GM23338 (cell line): ENCODE measurements around the gene HIVEP3. TPM values are rescaled to one million over a fixed set of nuclear protein-coding genes. Genes with fewer than 3 reads are reported as not detected.

Experiments used
- ATAC-seq: fragments of 200-7000 bp; cut with Tn5 transposase; 3 replicates; pipeline ENCODE4 v1.9.1; 2020
- DNase-seq: peaks from one replicate; pipeline ENCODE4 v3.0.0-alpha.2; 2015; ENCODE audit warnings: low spot score
- H2AFZ ChIP-seq: fragments of 200-600 bp; sonication (generic); 2 replicates; pipeline ENCODE4 v1.8.0; 2016; ENCODE audit warnings: antibody characterized with exemption, mild to moderate bottlenecking, moderate library complexity
- H3F3A ChIP-seq: fragments of 200-600 bp; sonication (generic); replicated peaks from 2 replicates; pipeline ENCODE4 v1.8.0; 2017; ENCODE audit warnings: antibody characterized with exemption, mixed run types, low read depth
- H3K27ac ChIP-seq: fragments of 200-600 bp; sonication (generic); 2 replicates; pipeline ENCODE4 v1.6.1; 2016; ENCODE audit warnings: low read depth
- H3K27me3 ChIP-seq: fragments of 200-600 bp; sonication (generic); 2 replicates; pipeline ENCODE4 v1.8.0; 2016; ENCODE audit warnings: mild to moderate bottlenecking, mixed run types, moderate library complexity; ENCODE audit not compliant: insufficient read depth
- H3K36me3 ChIP-seq: fragments of 200-600 bp; sonication (generic); 2 replicates; pipeline ENCODE4 v1.8.0; 2016; ENCODE audit warnings: mild to moderate bottlenecking; ENCODE audit not compliant: insufficient read depth
- H3K4me1 ChIP-seq: fragments of 200-600 bp; sonication (generic); 2 replicates; pipeline ENCODE4 v1.8.0; 2016; ENCODE audit warnings: mild to moderate bottlenecking, moderate library complexity; ENCODE audit not compliant: insufficient read depth
- H3K4me2 ChIP-seq: fragments of 200-600 bp; sonication (generic); 2 replicates; pipeline ENCODE4 v1.7.1; 2017; ENCODE audit warnings: mixed run types
- H3K4me3 ChIP-seq: fragments of 200-600 bp; sonication (generic); 2 replicates; pipeline ENCODE4 v1.6.1; 2016; ENCODE audit warnings: mixed run types
- H3K79me2 ChIP-seq: fragments of 200-600 bp; sonication (generic); replicated peaks from 2 replicates; pipeline ENCODE4 v1.8.0; 2017; ENCODE audit warnings: mild to moderate bottlenecking; ENCODE audit not compliant: insufficient read depth
- H3K9me2 ChIP-seq: fragments of 200-600 bp; sonication (generic); 2 replicates; pipeline ENCODE4 v1.8.0; 2017; ENCODE audit not compliant: insufficient read depth
- H4K20me1 ChIP-seq: fragments of 200-600 bp; sonication (generic); replicated peaks from 2 replicates; pipeline ENCODE4 v1.8.0; 2017; ENCODE audit warnings: mild to moderate bottlenecking; ENCODE audit not compliant: insufficient read depth
- H3K27ac Mint-ChIP-seq: 2 replicates; pipeline ENCODE4 v1.8.0; 2020; ENCODE audit warnings: inconsistent platforms, mild to moderate bottlenecking, moderate library complexity, mixed read lengths
- H3K27me3 Mint-ChIP-seq: 3 replicates; pipeline ENCODE4 v1.8.0; 2022; ENCODE audit warnings: low read depth, mild to moderate bottlenecking, moderate library complexity, mixed read lengths, inconsistent platforms; ENCODE audit not compliant: insufficient read depth, poor library complexity
- H3K36me3 Mint-ChIP-seq: 3 replicates; pipeline ENCODE4 v1.8.0; 2021; ENCODE audit warnings: low read depth, mild to moderate bottlenecking, inconsistent platforms, moderate library complexity, mixed read lengths
- H3K4me1 Mint-ChIP-seq: 3 replicates; pipeline ENCODE4 v1.8.0; 2020; ENCODE audit warnings: mild to moderate bottlenecking, inconsistent platforms, mixed read lengths
- H3K4me3 Mint-ChIP-seq: 3 replicates; pipeline ENCODE4 v1.8.0; 2021; ENCODE audit warnings: moderate library complexity, mild to moderate bottlenecking, inconsistent platforms, mixed read lengths
- H3K9me3 Mint-ChIP-seq: 3 replicates; pipeline ENCODE4 v1.8.0; 2020; ENCODE audit warnings: moderate library complexity, mild to moderate bottlenecking, inconsistent platforms, mixed read lengths
- CREB1 ChIP-seq: fragments of 250-450 bp; sonication (Bioruptor Pico); IDR thresholded peaks from 2 replicates; pipeline ENCODE4 v1.5.0; 2020; ENCODE audit warnings: low read depth, mild to moderate bottlenecking, moderate library complexity
- CTCF ChIP-seq, 2 experiments: fragments of 200-600 bp in 1 of 2; sonication (generic) in 1 of 2; conservative IDR thresholded peaks; 2 replicates each; pipeline versions ENCODE4 v1.5.1 to v1.6.1; 2016 to 2017; ENCODE audit warnings: antibody characterized with exemption in 2 of 2, low read depth in 2 of 2, mild to moderate bottlenecking in 2 of 2, moderate library complexity in 1 of 2
- ETS1 ChIP-seq: IDR thresholded peaks from 2 replicates; pipeline ENCODE4 v1.6.1; 2016; ENCODE audit warnings: antibody characterized with exemption
- EZH2 ChIP-seq: fragments of 200-600 bp; sonication (generic); IDR thresholded peaks from one replicate; pipeline ENCODE4 v1.8.0; 2017; ENCODE audit warnings: antibody characterized with exemption, mild to moderate bottlenecking, low read depth; ENCODE audit not compliant: unreplicated experiment
- NANOG ChIP-seq: IDR thresholded peaks from 2 replicates; pipeline ENCODE4 v1.6.1; 2016; ENCODE audit warnings: antibody characterized with exemption, borderline replicate concordance
- POLR2AphosphoS5 ChIP-seq: IDR thresholded peaks from 2 replicates; pipeline ENCODE4 v1.6.1; 2016; ENCODE audit warnings: antibody characterized with exemption, low read depth
- REST ChIP-seq: IDR thresholded peaks from one replicate; pipeline ENCODE4 v1.6.1; 2018; ENCODE audit warnings: antibody characterized with exemption; ENCODE audit not compliant: unreplicated experiment
- STAT1 ChIP-seq: IDR thresholded peaks from one replicate; pipeline ENCODE4 v1.6.1; 2016; ENCODE audit warnings: antibody characterized with exemption; ENCODE audit not compliant: unreplicated experiment
- ZNF462 ChIP-seq: fragments of 250-450 bp; sonication (Bioruptor Pico); IDR thresholded peaks from 2 replicates; pipeline ENCODE4 v1.5.0; 2020; ENCODE audit warnings: mild to moderate bottlenecking, moderate library complexity
- polyA plus RNA-seq: library from polyadenylated mRNA; unstranded; fragments of >200 nt; fragmentation: Nextera tagmentation; extraction: Ambion mirVana; gene quantifications from 2 replicates; pipeline ENCODE4 v1.2.1, GENCODE V29; 2016
- total RNA-seq: library from RNA; depleted of rRNA; stranded (reverse); fragments of >200 nt; shearing (Covaris generic); gene quantifications from 2 replicates; pipeline ENCODE4 v1.2.3, GENCODE V29; 2014

Gene HIVEP3
- total and polyA plus RNA-seq, 2 experiments from 2014 or later: 0.14 to 0.24 TPM

- no peak for TF ChIP-seq REST
- no peak for TF ChIP-seq STAT1
- no peak for TF ChIP-seq CREB1 (CRISPR knock-in tag)
- no peak for TF ChIP-seq EZH2
These were observed 393.7 kb downstream of the HIVEP3 start (continued) for GRCh38 chr1:41524676-41525675.

- DNase-seq: no peak
- peak; percentile 41 for ATAC-seq
- no peaks in the 10 kb centered on the region for H3F3A ChIP-seq
- TF ChIP-seq NANOG: no peak
- TF ChIP-seq CREB1 (CRISPR knock-in tag): no peak
- TF ChIP-seq ETS1: no peak
- no peak for TF ChIP-seq CTCF (conservative IDR thresholded peaks at IDR 0.05; ENCODE audit: low read depth in 2 of 2)
- no peak for TF ChIP-seq STAT1
- TF ChIP-seq POLR2AphosphoS5: no peak
- no peak for TF ChIP-seq ZNF462 (CRISPR knock-in tag)
These were observed 394.6 kb downstream of the HIVEP3 start for GRCh38 chr1:41523949-41524675.

More at GRCh38 chr1:41523949-41524675, 394.6 kb downstream of the HIVEP3 start:
- Mint-ChIP-seq H3K27me3 (peaks cover 15% of the 10 kb centered on the region), H3K4me1 (peaks cover 6% of the 10 kb centered on the region; the same call in 2 of the 3 replicates), H3K9me3 (peaks cover 12% of the 10 kb centered on the region), H3K36me3 (no peaks in the 10 kb centered on the region; the same call in 2 of the 3 replicates), H3K27ac (no peak overlapping the region), H3K4me3 (no peak overlapping the region)
- Histone ChIP-seq H3K27me3 (no peaks in the 10 kb centered on the region), H3K4me1 (no peaks in the 10 kb centered on the region), H2AFZ (no peak overlapping the region), H3K79me2 (no peaks in the 10 kb centered on the region), H3K4me3 (no peak overlapping the region), H4K20me1 (no peaks in the 10 kb centered on the region), H3K36me3 (no peaks in the 10 kb centered on the region), H3K9me2 (peaks cover 7% of the 10 kb centered on the region; the same call in 1 of the 2 replicates), H3K4me2 (no peak overlapping the region), H3K27ac (no peak overlapping the region)
